Measurements from ENCODE around the gene EPB41L4A. TPM values are rescaled to one million over a fixed set of nuclear protein-coding genes. Genes with fewer than 3 reads are reported as not detected.

The EPB41L4A gene
- polyA plus RNA-seq, 1 donor (not counting 4 experiments of a cell fraction or from before 2014, with no cell fraction given), result 3.5 TPM

DNA sequence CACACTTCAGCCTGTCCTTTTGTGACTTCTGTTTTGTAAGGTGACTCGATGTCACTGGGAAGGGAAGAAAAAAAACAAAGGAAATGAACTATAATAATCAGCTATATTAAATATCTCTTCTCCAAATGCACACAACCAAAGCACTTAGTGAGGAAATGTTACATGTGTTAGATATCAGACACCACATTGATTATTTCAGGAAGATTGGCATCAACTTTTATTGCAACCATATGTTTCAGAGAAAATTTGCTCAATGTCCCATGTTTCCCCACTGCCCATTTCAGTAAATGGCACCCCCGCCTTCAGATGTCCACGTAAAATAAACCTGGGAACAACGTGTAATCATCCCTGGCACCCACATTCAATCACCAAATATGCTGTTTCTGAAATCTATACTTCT, 151.8 kb downstream of the EPB41L4A start:
- FAIRE-seq, result no peak
- dilution Hi-C loops (cut with MboI; ENCODE audit: extremely low pct_ligation_motif_present, low sequenced_read_pairs), result no loop called here
- H3K27me3 ChIP-seq (ENCODE audit: control insufficient read depth, extremely low read depth, insufficient read depth, low read length), result no peaks in the 10 kb centered on the region

DNA sequence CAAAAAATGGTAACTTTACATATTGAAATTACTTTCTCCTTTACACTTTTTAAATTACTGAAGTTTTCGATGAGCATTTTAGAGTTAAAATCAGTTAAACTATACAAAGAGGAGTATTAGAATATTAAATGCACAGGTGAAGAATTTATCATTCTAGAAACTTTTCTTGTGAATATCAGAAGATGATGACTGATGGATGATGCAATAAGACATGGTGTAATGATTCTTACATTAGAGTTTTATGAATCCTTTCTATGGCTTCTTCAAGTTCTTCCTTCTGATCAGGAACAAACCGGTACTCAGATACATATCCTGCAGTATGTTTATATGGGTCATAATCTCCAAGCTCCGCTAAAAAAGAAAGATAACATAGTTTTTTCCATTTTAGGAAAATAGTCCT, 154.4 kb downstream of the EPB41L4A start:
- H3K36me3 ChIP-seq (ENCODE audit: control insufficient read depth in 2 of 2, extremely low read depth in 1 of 2, insufficient read depth in 2 of 2, low read length in 2 of 2), result no peaks in the 10 kb centered on the region
- no peak overlapping the region for H3K27ac ChIP-seq (ENCODE audit: control insufficient read depth, insufficient read depth, low read length)
- H3K9ac ChIP-seq (ENCODE audit: control insufficient read depth, extremely low read depth, insufficient read depth, low read length), result no peak overlapping the region
- dilution Hi-C loops (cut with MboI; ENCODE audit: extremely low pct_ligation_motif_present, low sequenced_read_pairs), result no loop called here
- no peaks in the 10 kb centered on the region for H3K4me1 ChIP-seq (ENCODE audit: control insufficient read depth, extremely low read depth, insufficient read depth, low read length)
- DNase-seq (ENCODE audit: low read depth, low spot score) (no peak), FAIRE-seq (no peak)
- TF ChIP-seq EZH2 (IDR thresholded peaks at IDR 0.05; ENCODE audit: low read length), result no peak
- TF ChIP-seq, protein P1, sequence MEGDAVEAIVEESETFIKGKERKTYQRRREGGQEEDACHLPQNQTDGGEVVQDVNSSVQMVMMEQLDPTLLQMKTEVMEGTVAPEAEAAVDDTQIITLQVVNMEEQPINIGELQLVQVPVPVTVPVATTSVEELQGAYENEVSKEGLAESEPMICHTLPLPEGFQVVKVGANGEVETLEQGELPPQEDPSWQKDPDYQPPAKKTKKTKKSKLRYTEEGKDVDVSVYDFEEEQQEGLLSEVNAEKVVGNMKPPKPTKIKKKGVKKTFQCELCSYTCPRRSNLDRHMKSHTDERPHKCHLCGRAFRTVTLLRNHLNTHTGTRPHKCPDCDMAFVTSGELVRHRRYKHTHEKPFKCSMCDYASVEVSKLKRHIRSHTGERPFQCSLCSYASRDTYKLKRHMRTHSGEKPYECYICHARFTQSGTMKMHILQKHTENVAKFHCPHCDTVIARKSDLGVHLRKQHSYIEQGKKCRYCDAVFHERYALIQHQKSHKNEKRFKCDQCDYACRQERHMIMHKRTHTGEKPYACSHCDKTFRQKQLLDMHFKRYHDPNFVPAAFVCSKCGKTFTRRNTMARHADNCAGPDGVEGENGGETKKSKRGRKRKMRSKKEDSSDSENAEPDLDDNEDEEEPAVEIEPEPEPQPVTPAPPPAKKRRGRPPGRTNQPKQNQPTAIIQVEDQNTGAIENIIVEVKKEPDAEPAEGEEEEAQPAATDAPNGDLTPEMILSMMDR (optimal IDR thresholded peaks at IDR 0.05 in 1 of 3, IDR thresholded peaks at IDR 0.05 in 1 of 3, conservative IDR thresholded peaks at IDR 0.05 in 1 of 3; ENCODE audit: extremely low read depth in 1 of 3, insufficient read depth in 2 of 3, low read length in 3 of 3), result no peak
- H3K9me1 ChIP-seq (ENCODE audit: control insufficient read depth, extremely low read depth, insufficient read depth, low read length), result no peaks in the 10 kb centered on the region
- H4K20me1 ChIP-seq (ENCODE audit: control insufficient read depth, extremely low read depth, insufficient read depth, low read length), result no peaks in the 10 kb centered on the region
- no peaks in the 10 kb centered on the region for H3K9me3 ChIP-seq (ENCODE audit: control insufficient read depth, low read depth, low read length)
- H3K4me3 ChIP-seq (ENCODE audit: control insufficient read depth in 2 of 3, extremely low read depth in 1 of 3, insufficient read depth in 2 of 3, low read depth in 1 of 3, low read length in 3 of 3), result no peak overlapping the region
- no peak overlapping the region for H3K4me2 ChIP-seq (ENCODE audit: control insufficient read depth, extremely low read depth, insufficient read depth, low read depth, low read length)
- no peak overlapping the region for H2AFZ ChIP-seq (ENCODE audit: control insufficient read depth, low read length)
- H3K27me3 ChIP-seq (ENCODE audit: control insufficient read depth, extremely low read depth, insufficient read depth, low read length), result no peaks in the 10 kb centered on the region
- no peaks in the 10 kb centered on the region for H3K79me2 ChIP-seq (ENCODE audit: control insufficient read depth, insufficient read depth, low read length)

More for the DNA sequence above, 151.8 kb downstream of the EPB41L4A start:
- no peaks in the 10 kb centered on the region for H3K79me2 ChIP-seq (ENCODE audit: control insufficient read depth, insufficient read depth, low read length)
- no peaks in the 10 kb centered on the region for H3K9me3 ChIP-seq (ENCODE audit: control insufficient read depth, low read depth, low read length)
- no peaks in the 10 kb centered on the region for H3K4me1 ChIP-seq (ENCODE audit: control insufficient read depth, extremely low read depth, insufficient read depth, low read length)
- DNase-seq (ENCODE audit: low read depth, low spot score), result no peak
- no peak overlapping the region for H3K4me3 ChIP-seq (ENCODE audit: control insufficient read depth in 2 of 3, extremely low read depth in 1 of 3, insufficient read depth in 2 of 3, low read depth in 1 of 3, low read length in 3 of 3)
- TF ChIP-seq, protein P1 (optimal IDR thresholded peaks at IDR 0.05 in 1 of 3, IDR thresholded peaks at IDR 0.05 in 1 of 3, conservative IDR thresholded peaks at IDR 0.05 in 1 of 3; ENCODE audit: extremely low read depth in 1 of 3, insufficient read depth in 2 of 3, low read length in 3 of 3), result no peak
- TF ChIP-seq EZH2 (IDR thresholded peaks at IDR 0.05; ENCODE audit: low read length), result no peak
- H2AFZ ChIP-seq (ENCODE audit: control insufficient read depth, low read length), result no peak overlapping the region
- H3K9me1 ChIP-seq (ENCODE audit: control insufficient read depth, extremely low read depth, insufficient read depth, low read length), result no peaks in the 10 kb centered on the region
- no peaks in the 10 kb centered on the region for H4K20me1 ChIP-seq (ENCODE audit: control insufficient read depth, extremely low read depth, insufficient read depth, low read length)
- H3K4me2 ChIP-seq (ENCODE audit: control insufficient read depth, extremely low read depth, insufficient read depth, low read depth, low read length), result no peak overlapping the region
- H3K36me3 ChIP-seq (ENCODE audit: control insufficient read depth in 2 of 2, extremely low read depth in 1 of 2, insufficient read depth in 2 of 2, low read length in 2 of 2), result no peaks in the 10 kb centered on the region
- no peak overlapping the region for H3K9ac ChIP-seq (ENCODE audit: control insufficient read depth, extremely low read depth, insufficient read depth, low read length)
- H3K27ac ChIP-seq (ENCODE audit: control insufficient read depth, insufficient read depth, low read length), result no peak overlapping the region

Data from keratinocyte (primary cell).